Activated CD4-positive, alpha-beta T cell treated with anti-CD3 and anti-CD28 coated beads, Interleukin-10, Interleukin-2, amounts not matched to agents 100 ng/mL and 50 ng/mL, durations not matched to agents 16 hours and 8 hours (primary cell): ENCODE measurements around the gene MERTK.
"Not testable (repeated sequence)": the region's sequence is repeated elsewhere in the genome, so short reads cannot be mapped to it uniquely, and the experiment has no call there.

Experiments used
- DNase-seq: peaks from one replicate; pipeline ENCODE4 v3.0.0-alpha.2; 2020

Gene MERTK

DNA sequence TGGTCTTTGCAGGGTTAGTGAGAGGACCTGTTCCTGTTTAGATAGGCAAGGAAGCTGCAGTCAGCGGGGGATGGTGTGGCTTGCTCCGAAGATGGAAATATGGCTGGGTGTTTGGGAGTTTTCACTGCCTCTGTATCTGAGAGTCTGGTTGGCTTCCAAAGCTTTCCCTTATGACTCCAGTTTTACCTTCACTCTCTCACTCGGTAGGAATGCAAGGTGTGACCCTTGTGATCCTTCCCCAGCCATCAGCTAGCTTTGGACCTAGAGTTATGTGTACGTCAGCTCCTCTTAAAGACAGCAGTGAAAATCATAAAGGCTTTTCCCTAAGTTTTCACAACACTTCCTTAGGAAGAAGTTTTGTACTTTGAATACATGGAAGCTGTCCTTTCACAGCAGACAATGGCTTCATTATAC lies 121.2 kb downstream of the MERTK start:
- DNase-seq: no peak

DNA sequence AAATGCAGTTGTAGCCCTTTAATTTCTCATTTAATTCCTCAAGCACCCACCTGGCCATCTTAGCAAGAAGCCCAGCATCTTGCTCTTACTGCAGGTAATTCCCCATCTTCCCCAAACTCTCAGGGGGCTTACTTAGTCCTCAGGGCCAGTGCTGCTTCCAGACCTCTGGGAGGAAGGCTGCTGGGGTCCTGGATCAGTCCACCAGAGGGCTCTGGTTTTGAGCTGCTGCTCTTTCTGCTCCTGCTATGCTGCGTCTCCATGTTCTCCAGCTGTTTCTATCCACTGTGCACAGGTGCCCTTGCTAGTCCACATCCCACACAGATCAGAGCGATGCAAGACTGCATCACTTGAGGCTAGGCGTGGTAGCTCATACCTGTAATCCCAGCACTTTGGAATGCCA lies 122.2 kb downstream of the MERTK start:
- no peak for DNase-seq

DNA sequence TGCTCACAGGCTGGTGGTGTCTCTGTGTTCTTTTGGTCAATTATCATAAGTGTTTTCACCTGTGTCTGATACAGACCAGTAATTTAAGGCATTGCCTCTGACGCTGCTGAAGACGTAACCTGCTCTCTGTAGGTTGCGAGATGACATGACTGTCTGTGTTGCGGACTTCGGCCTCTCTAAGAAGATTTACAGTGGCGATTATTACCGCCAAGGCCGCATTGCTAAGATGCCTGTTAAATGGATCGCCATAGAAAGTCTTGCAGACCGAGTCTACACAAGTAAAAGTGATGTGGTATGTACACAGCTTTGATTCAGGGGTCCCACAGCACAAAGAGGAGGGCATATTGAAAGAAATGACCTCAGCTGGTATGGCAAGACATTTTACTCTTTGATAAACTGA lies 122.9 kb downstream of the MERTK start:
- no peak for DNase-seq

DNA sequence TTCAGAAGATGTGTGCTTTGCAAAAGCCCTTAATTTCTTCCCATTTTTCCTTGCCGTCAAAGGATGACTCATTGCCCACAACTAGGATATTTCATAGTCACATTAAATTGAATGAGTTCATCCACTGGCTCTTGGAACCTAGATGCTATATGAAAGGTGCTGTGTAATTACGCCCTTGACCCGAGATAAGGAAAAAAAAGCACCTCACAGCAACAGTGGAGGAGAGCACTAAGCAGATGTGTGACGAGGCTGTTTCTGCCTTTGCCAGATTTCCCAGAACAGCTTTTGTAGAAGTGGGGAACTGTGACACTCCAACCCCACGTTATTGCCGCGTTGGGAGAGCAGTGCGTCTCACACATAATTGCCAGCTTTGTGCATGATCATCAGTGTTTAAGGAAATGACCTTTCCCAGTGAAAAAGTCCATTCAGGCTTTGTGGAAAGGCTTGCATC lies 123.4 kb downstream of the MERTK start:
- DNase-seq: no peak

DNA sequence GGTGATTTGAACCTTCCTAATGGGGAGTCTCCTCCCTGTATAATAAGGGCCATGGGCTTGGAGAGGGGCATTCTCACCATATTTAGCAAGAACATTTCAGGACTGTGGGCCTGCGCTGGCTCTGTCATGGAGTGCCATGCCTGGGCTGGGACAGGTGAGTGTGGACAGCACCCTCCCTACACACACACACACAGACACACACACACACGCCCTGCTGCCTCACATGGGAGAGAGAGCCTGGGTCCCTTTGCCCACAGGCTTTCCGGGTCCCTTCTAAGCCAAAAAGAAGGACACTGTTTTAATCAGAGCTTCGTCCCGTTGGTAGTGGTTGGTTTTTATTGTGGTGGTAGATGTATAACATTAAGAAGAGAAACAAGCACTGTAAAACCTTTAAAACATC lies 125.3 kb downstream of the MERTK start:
- DNase-seq: no peak

DNA sequence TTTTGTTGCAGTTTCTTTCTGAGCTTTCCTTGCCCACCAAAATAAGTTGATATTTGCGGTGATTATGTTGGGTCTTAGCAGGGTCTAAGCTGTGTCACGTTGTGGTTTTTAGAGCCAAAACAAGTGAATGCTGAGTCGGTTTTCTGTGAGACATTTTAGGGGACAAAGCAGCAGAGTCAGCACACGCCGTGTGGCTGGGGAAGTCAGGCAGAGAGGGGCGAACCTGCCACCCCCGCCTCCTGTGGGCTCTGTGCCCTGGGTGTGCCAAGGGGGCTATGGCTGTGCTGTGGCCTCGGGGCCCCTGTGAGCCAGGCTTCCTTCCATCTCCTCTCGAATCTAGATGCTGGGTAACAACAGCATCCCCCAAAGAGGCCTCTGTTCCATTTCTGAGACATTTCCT lies 125.8 kb downstream of the MERTK start:
- DNase-seq: no peak

DNA sequence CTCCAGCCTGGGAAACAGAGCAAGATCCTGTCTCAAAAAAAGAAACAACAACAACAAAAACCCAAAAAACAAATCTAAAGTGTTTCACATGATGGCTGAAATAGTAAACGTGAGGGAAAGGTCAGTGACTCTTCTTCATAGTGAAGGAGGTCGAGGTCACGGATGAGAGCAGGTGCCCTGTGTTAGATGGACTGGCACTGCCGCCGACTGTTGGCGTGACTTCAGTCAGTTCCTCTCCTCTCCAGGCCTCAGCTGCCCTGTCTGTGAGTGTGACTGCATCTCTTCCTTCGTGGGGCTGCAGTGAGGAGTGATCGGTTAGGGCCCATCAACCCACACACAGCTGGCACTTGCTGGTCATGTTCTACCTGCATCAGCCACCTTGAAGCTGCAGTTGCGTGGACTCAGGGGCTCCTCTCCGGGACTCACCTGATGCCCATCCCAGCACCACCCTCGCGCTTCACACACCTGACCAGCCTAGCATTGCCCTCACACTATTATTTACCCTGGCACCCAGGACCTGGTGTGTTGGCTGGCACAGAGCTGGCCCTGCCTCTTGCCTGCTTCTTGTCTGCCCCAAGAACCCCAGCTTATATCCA lies 126.6 kb downstream of the MERTK start:
- DNase-seq: no peak

DNA sequence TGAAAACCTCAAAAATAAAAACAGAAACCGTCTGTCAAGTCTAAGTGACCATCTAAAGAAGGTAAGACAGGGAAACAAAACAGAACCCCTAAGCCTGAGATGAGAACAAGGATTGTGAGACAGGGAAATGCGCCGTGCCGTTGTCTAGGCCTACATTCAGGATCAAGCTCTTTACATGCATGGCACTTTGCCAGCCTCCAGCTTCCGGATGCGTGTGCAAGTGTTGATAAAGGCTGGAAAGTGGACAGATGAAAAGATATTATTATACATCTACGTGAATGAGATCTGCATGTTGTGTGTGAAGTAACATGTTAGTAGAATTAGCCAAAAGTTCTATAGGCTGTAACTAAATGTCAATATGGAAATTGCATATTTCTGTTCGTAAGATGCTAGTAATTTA lies 128.1 kb downstream of the MERTK start:
- no peak for DNase-seq

DNA sequence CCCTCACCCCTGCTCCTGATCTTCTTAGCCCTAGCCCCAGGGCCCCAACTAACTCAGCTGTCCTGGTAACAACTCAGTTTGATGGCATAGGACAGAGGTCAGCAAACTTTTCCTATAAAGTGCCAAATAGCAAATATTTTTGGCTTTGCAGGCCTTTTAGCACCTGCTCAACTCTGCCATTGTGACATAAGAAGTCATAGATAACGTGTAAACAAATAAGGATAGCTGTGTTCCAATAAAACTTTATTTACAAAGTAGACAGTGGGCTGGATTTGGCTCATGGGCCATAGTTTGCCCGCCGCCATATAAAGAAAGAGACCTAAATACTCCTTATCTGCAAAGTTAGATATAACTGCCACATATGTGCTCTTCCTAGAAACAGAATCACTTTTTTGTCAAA lies 129.4 kb downstream of the MERTK start:
- no peak for DNase-seq

DNA sequence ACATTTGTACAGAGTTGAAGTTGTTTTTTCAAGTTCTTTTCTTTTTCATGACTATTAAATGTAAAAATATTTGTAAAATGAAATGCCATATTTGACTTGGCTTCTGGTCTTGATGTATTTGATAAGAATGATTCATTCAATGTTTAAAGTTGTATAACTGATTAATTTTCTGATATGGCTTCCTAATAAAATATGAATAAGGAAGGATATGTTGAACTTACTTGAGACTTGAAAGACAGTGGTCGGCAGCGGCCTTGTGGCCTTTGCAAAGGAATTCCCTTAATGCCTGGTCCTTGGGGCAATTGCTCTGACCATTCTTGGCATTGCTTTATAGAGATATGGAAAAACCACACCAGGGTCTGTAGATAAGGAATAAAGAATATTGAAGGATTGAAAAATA lies 130.8 kb downstream of the MERTK start:
- DNase-seq: no peak

DNA sequence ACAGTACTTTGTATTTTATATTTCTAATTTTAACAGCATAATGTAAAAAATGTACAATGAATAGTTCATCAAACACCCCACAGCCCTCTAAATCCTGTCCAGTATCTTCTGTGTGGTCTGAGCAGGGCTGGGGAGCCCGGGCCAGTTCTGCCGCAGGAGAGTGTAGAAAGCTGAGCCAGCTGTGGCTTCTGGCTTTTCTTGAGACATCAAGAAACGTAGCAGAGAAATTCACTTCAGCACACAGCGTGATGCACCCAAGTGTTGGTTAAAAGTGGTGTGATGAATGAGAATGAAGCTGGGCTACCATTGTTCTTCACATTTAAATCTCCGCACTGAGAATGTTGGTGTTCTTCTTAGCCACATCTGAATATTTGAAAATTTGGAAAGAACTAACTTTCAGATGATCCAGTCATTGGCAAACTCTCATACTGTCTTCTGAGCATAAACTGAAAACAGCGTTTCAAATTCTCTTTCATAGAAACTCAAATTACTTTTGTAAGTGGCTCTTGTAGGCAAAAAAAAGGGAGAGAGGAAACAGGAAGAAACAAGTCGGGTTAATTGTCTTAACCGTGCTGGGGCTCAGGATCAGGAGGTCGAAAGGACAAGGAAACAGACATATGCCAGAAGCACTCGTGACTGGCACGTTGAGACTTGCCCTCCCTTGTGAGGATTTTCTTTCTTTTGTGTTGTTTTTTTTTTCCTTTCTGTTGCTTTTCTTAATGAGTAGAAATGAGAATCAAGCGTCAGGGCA lies 133.2 kb downstream of the MERTK start:
- DNase-seq: no peak

DNA sequence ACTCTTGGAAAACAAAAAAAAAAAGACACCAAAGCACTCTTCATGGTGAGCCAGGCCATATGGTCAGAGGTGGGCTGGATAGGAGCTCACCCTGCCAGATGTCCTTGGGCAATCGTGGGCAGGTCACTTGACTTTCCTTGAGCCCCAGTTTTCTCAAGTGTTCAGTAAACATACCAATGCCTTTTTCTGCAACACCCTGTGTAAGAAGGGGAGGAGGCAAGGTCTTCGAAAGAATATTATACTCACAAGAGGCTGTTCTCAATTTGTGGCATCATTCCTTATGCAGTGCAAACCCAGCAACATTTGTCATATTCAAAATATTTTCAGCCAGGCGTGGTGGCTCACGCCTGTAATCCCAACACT lies 133.8 kb downstream of the MERTK start:
- DNase-seq: no peak

DNA sequence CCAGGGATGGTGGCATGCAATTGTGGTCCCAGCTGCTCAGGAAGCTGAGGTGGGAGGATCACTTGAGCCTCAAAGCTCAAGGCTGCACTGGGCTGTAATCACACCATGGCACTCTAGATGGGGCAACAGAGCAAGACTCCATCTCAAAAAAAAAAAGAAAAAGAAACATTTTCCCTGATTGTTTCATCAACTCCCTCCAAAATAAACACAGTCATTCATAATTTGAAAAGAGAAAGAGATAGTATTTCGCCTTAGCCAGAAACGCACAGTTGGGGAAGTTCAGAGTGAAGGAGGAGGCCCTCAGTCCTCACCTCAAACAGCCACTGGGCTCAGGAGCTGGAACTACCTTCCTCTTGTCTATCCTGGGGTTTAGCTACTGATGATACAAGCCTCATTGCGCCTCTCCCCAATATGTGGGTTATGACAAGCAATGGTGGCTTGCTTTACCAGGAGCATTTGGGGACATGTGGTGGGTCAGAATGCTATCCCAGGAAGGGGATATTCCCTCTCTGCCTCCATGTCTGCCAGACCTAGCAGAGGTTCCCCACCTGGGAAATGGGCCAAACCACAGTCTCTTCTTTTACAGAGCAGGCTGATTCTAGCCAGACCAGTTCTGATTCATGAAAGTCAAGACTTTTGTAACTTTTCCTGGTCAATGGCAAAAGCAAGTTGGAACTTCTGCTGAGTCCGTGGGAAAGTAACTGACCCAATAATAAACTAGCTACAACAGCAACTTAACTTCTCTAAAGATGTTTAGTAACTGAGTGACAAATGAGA lies 134.5 kb downstream of the MERTK start:
- no peak for DNase-seq

DNA sequence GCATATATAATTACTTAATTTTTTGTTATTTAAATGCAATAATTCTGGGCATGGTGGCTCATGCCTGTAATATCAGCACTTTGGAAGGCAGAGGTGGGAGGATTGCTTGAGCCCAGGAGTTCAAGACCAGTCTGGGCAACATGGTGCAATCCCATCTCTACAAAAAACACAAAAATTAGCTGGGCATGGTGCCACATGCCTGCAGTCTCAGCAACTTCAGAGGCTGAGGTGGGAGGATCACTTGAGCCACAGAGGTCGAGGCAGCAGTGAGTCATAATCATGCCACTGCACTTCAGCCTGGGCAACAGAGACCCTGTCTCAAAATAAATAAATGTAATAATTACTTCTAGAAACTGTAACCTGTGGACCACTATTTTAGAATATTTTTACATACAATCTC lies 135.2 kb downstream of the MERTK start:
- DNase-seq: no peak

DNA sequence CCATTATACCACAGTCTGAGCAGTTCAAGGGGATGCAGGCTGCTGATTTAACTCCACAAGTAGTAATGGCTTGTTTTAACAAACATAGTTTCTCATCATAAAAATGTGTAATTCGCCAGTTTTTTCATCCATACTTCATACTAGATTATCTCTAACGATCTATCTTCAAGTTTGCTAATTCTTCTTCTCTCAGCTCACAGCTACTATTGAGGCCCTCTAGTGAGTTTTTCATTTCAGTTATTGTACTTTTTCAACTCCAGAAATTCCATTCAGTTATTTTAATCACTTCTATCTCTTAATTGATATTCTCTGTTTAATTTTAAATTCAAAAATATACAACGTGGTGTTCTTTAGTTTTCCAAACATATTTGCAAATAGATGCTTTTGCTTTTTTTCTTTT lies 136.5 kb downstream of the MERTK start:
- no peak for DNase-seq

DNA sequence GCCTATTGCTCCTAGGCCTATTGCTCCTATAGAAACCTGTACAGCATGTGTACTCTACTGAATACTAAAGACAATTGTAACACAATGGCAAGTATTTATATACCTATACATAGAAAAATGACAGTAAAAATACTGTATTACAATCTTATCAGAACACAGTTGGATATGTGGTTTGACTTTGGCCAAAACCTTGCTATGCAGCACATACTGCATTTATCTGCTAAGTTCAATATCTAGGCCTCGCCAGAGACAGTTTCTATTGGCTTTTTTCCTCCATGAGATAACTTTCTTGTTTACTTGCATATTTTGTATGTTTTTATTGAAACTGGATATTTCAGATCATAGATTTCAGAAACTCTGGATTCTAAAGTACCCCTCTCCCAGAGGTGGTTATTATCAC lies 137.4 kb downstream of the MERTK start:
- DNase-seq: no peak

DNA sequence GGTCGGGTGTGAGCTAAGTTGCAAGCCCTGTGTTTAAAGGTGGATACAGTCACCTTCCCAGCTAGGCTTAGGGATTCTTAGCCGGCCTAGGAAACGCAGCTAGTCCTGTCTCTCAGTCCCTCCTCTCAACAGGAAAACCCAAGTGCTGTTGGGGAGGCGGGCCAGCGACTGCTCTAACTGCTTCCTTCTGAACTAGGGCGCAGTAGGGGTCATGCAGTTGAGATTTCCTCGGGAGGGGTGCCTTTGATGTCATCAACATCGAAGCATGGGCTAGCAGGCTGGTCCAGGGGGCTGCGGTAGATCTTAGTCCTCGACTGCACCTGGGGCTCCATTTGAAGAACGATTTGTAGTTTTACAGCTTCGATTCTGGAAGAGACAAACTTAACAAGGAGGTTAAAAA lies 141.1 kb downstream of the MERTK start:
- DNase-seq: not testable (repeated sequence)

DNA sequence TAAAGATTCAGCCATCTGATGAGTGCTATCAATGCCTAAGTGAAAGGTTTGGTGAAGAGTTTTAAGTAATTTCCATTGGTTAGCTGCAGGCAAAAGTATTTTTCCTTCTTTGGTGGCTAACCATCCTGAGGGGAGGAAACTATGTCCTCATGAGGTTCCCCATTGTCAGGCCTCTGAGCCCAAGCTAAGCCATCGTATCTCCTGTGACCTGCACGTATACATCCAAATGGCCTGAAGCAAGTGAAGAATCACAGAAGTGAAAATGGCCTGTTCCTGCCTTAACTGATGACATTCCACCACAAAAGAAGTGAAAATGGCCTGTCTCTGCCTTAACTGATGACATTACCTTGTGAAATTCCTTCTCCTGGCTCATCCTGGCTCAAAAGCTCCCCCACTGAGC lies 141.7 kb downstream of the MERTK start:
- DNase-seq: not testable (repeated sequence)

DNA sequence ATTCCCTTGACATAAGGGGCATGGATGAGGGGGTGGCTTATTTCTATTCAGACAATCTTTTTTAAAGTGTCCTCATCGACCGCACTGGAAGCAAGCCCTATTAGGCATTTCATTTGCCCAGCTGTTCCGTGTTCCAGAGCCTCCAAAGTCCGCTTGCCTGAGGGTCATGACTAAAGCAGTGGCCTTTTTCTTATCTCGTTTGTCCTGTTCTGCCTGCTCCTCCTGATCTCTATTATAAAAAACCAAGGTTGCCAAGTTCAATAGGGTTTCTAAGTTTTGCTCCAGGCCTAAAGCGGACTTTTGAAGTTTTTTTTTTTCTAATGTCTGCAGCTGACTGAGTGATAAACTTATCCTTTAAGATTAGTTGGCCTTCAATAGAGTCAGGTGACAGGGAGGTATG lies 143.1 kb downstream of the MERTK start:
- DNase-seq: not testable (repeated sequence)

DNA sequence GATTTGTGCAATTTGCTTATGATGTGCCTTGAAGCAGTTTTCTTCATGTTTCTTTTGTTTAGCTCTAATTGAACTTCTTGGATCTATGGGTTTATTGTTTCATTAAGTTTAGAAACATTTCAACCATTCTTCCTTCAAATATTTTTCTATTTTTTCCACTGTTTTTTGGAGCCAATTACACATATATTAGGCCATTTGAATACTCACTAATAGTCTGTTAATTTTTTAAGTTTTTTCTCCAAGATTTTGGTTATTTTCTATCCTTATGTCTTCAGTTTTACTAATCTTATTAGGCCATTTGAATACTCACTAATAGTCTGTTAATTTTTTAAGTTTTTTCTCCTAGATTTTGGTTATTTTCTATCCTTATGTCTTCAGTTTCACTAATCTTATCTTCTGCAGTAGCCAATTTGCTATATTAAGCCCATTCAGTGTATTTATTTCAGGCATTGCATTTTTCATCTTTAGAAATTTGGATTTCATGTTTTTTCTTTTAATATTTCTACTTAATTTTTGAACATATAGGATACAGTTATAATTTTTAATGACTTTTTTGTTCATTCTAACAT lies 147.1 kb downstream of the MERTK start:
- DNase-seq: no peak

DNA sequence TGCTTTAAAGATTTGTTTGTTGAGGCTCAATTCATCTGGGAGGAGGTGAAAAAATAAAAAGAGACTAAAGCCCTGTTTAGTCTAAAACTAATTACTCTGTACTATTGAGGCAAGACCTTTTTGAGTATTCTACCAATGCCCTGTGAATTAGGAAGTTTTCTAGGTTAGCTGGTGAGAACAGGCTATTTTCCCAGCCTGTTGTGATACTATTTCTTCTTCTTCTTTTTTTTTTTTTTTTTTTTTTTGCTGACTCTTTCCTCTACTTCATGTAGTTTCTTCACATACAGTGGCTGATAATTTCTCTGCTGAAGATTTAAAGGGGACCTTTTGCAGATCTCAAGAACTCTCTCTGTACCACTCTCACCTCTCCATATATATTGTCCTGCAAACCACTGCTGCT lies 147.8 kb downstream of the MERTK start:
- no peak for DNase-seq

DNA sequence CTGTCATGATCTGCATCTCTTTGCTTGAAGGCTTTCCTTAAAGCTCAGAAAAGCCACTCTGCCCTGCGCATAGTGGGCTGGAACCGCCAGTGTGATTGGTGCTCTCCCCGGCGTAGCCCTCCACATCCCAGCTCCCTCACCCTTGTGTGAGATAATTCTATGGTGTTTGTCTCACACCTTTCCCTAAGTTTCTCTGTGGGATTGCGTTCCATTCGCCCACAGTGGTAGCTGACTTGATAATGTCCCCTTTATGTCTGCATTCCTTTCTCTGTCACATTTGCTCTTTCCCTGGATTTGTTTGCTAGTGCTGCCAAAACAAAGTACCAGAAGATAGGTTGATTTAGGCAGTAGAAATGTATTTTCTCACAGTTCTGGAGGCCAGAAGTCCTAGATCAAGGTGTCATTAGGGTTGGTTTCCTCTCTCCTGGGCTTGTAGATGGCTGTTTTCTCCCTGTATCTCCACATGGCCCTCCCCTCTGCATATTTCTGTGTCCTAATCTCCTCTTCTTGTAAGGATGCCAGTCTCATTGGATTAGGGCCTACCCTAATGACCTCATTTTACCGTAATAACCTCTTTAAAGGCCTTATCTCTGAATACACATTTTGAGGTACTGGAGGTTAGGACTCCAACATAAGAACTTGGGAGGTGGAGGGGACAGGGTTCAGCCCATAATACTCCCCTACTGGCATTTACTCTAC lies 149.3 kb downstream of the MERTK start:
- no peak for DNase-seq

DNA sequence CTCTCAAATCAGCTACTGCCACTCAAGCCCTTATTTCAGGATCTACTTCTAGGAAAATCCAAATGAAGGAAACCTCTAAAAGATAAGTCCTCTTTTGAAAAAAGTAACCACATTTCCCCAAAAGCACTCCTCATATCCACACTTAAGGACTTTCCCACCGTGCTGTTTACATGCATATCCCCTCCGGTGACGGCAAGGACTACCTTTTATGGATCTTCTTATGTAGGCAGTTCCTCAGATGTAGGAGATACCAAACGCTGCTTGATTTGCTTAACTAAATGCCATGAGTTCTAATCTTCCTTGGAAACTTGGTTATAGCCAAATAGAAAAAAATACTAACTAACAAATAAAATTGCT lies 149.8 kb downstream of the MERTK start:
- no peak for DNase-seq
